CD4-positive, alpha-beta memory T cell (primary cell): Measurements from ENCODE around the gene CALR. TPM values are rescaled to one million over a fixed set of nuclear protein-coding genes. Genes with fewer than 3 reads are reported as not detected.
A peak's percentile ranks its signal among the peaks of the same experiment; 100 is the strongest.

Experiments used
- CTCF ChIA-PET: fragments of 350-600 bp; sonication (Branson Sonifier 250); formaldehyde crosslinking; loops from one replicate; lab custom pipeline; 2021; ENCODE audit warnings: inconsistent platforms; ENCODE audit not compliant: partially characterized antibody; lab: Charles Lee
- POLR2A ChIA-PET: fragments of 350-600 bp; sonication (Branson Sonifier 250); formaldehyde crosslinking; loops from one replicate; lab custom pipeline; 2021; ENCODE audit not compliant: partially characterized antibody; lab: Charles Lee
- DNase-seq, 5 donors: peaks; one replicate each; pipeline versions ENCODE4 v3.0.0 to v3.0.0-alpha.2; 2020 to 2022; ENCODE audit warnings: mixed read lengths in 1 of 5
- H3K27ac ChIP-seq: one replicate; pipeline ENCODE4 v1.7.0; 2013; ENCODE audit warnings: low read depth, low read length
- H3K27me3 ChIP-seq: 2 replicates; pipeline ENCODE4 v1.7.0; 2013; ENCODE audit warnings: mild to moderate bottlenecking, low read length, moderate library complexity; ENCODE audit not compliant: insufficient read depth
- H3K36me3 ChIP-seq: 2 replicates; pipeline ENCODE4 v1.7.0; 2013; ENCODE audit warnings: mild to moderate bottlenecking, low read length, moderate library complexity; ENCODE audit not compliant: insufficient read depth
- H3K4me1 ChIP-seq: 2 replicates; pipeline ENCODE4 v1.7.0; 2013; ENCODE audit warnings: mild to moderate bottlenecking, low read length, moderate library complexity; ENCODE audit not compliant: insufficient read depth
- H3K4me3 ChIP-seq, 2 donors: one replicate each; pipeline ENCODE4 v1.7.0; 2013; ENCODE audit warnings: low read length in 2 of 2, mild to moderate bottlenecking in 1 of 2
- H3K9me3 ChIP-seq, 2 donors: one replicate each; pipeline ENCODE4 v1.7.0; 2013; ENCODE audit warnings: low read length in 2 of 2, control low read depth in 1 of 2; ENCODE audit not compliant: control insufficient read depth in 1 of 2
- H3K27ac Mint-ChIP-seq, 7 donors: one replicate each; pipeline ENCODE4 v1.8.0; 2020 to 2021; ENCODE audit warnings: mixed read lengths in 7 of 7, mild to moderate bottlenecking in 6 of 7, inconsistent platforms in 3 of 7, moderate library complexity in 3 of 7
- H3K27me3 Mint-ChIP-seq, 2 donors: one replicate each; pipeline ENCODE4 v1.8.0; 2020 to 2021; ENCODE audit warnings: mixed read lengths in 2 of 2
- H3K36me3 Mint-ChIP-seq, 2 donors: one replicate each; pipeline ENCODE4 v1.8.0; 2020 to 2021; ENCODE audit warnings: mixed read lengths in 2 of 2, inconsistent platforms in 1 of 2, mild to moderate bottlenecking in 1 of 2
- H3K4me1 Mint-ChIP-seq, 4 donors: one replicate each; pipeline ENCODE4 v1.8.0; 2020 to 2021; ENCODE audit warnings: mixed read lengths in 4 of 4, mild to moderate bottlenecking in 1 of 4
- H3K4me3 Mint-ChIP-seq, 8 donors: one replicate each; pipeline ENCODE4 v1.8.0; 2020 to 2021; ENCODE audit warnings: mixed read lengths in 8 of 8, mild to moderate bottlenecking in 7 of 8, moderate library complexity in 6 of 8, inconsistent platforms in 3 of 8
- H3K9me3 Mint-ChIP-seq, 8 donors: one replicate each; pipeline ENCODE4 v1.8.0; 2020 to 2021; ENCODE audit warnings: mixed read lengths in 8 of 8, mild to moderate bottlenecking in 5 of 8, inconsistent platforms in 3 of 8, moderate library complexity in 1 of 8
- intact Hi-C: fragments of 100-400 bp; cut with micrococcal nuclease; formaldehyde crosslinking; loops from one replicate; pipeline ENCODE4 v1.15.1; 2023
- polyA plus RNA-seq, 2 donors: library from polyadenylated mRNA; unstranded; fragments of 300-500 nt; fragmentation: Illumina TruSeq; gene quantifications; one replicate each; pipeline ENCODE4 v1.2.3, GENCODE V29; 2021
- total RNA-seq, 2 experiments: library from RNA; stranded (reverse); gene quantifications; one replicate each; pipeline ENCODE4 v1.2.3, GENCODE V29; 2021

The CALR gene
- total and polyA plus RNA-seq, 4 experiments from 2014 or later, result 87.5 to 499 (median 318) TPM

DNA sequence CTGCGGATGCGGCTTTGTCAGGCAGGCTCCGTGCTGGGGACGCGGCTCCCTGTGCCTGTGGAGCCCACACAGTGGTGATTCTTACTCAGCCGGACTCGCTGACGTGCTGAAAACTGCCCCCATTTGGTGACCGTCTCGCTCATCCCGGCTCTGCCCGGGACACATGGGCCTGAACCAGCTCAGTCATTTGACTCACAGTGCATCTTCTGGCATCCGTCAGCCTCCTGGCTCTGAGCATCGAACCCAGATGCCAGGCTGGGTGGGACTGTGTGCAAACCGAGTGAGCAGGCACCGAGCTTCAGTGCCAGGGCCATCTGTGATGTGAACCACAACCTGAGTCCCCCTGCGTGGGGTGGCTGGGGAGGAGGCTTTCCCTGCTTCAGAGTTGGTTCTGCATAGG lies 41.9 kb upstream of the CALR start:
- H3K4me3 Mint-ChIP-seq, result no peak overlapping the region
- POLR2A ChIA-PET, result interaction anchor here (0.9 kb wide), 2 partner anchors 12 to 15 kb away, joined by 3 to 4 read pairs; no protein-coding TSS in a partner anchor
- H3K27ac Mint-ChIP-seq, result no peak overlapping the region
- H3K9me3 Mint-ChIP-seq, result no peaks in the 10 kb centered on the region
- CTCF ChIA-PET, result interaction anchor here (1.0 to 1.3 kb wide), 2 partner anchors 11 to 69 kb away, joined by 3 read pairs; no protein-coding TSS in a partner anchor
- Histone ChIP-seq H3K36me3 (peaks cover 31% of the 10 kb centered on the region), H3K4me3 (no peak overlapping the region), H3K27me3 (no peaks in the 10 kb centered on the region), H3K4me1 (peaks cover 10% of the 10 kb centered on the region), H3K27ac (no peak overlapping the region), H3K9me3 (no peaks in the 10 kb centered on the region)
- H3K27me3 Mint-ChIP-seq, result no peaks in the 10 kb centered on the region
- H3K36me3 Mint-ChIP-seq, result peaks cover 21 to 40% of the 10 kb centered on the region in 2 donors
- H3K4me1 Mint-ChIP-seq, result peaks cover 2 to 14% (median 8%) of the 10 kb centered on the region in 4 donors
- DNase-seq, result no peak
- intact Hi-C loops, result no loop called here

GRCh38 chr19:12899891-12900518 lies 38.4 kb upstream of the CALR start:
- Histone ChIP-seq H3K27ac (no peak overlapping the region), H3K36me3 (peaks cover 27% of the 10 kb centered on the region), H3K4me3 (no peak overlapping the region), H3K27me3 (no peaks in the 10 kb centered on the region), H3K9me3 (no peaks in the 10 kb centered on the region), H3K4me1 (no peaks in the 10 kb centered on the region)
- peaks cover 0 to 2% (median 0%) of the 10 kb centered on the region in 8 donors for H3K9me3 Mint-ChIP-seq
- no peaks in the 10 kb centered on the region for H3K4me1 Mint-ChIP-seq
- H3K4me3 Mint-ChIP-seq, result no peak overlapping the region
- ChIA-PET POLR2A (no interaction called here), CTCF (interaction anchor here (2.9 kb wide), 1 partner anchor 14 kb away, joined by 11 read pairs; no protein-coding TSS in a partner anchor)
- H3K27ac Mint-ChIP-seq, result peak overlapping the region in 2 of 7 donors; percentile 10 to 29
- intact Hi-C loops, result no loop called here
- H3K36me3 Mint-ChIP-seq, result peaks cover 8 to 26% of the 10 kb centered on the region in 2 donors
- no peaks in the 10 kb centered on the region for H3K27me3 Mint-ChIP-seq
- no peak for DNase-seq

DNA sequence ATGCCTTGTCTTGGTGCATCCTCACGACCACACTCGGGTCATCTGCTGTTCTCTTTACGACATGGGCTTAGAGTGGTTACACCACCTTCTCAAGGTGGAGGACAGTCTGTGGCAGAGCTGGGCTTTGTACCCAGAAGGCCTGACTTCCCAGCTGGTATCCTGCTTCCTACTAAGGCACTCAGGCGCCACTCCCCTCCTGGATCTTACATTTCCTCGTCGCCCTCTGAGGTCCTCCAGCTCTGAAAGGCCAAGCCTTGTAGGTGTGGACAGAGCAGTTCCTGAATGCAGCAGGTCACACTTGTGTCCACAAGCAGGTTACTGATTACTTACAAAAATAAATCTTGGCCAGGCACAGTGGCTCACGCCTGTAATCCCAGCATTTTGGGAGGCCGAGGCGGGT lies 31.2 kb upstream of the CALR start:
- H3K27ac Mint-ChIP-seq, result no peak overlapping the region
- intact Hi-C loops, result no loop called here
- Histone ChIP-seq H3K36me3 (no peaks in the 10 kb centered on the region), H3K4me1 (no peaks in the 10 kb centered on the region), H3K4me3 (no peak overlapping the region), H3K27ac (no peak overlapping the region), H3K9me3 (no peaks in the 10 kb centered on the region), H3K27me3 (no peaks in the 10 kb centered on the region)
- DNase-seq, result no peak
- CTCF ChIA-PET, result interaction anchor here (1.4 to 1.9 kb wide), 2 partner anchors 22 to 58 kb away, joined by 3 to 8 read pairs; no protein-coding TSS in a partner anchor
- POLR2A ChIA-PET, result interaction anchor here (0.5 kb wide), 1 partner anchor 288 kb away, joined by 5 read pairs; no protein-coding TSS in a partner anchor
- no peak overlapping the region for H3K4me3 Mint-ChIP-seq
- H3K9me3 Mint-ChIP-seq, result peaks cover 0 to 4% (median 0%) of the 10 kb centered on the region in 8 donors
- H3K4me1 Mint-ChIP-seq, result no peaks in the 10 kb centered on the region
- H3K36me3 Mint-ChIP-seq, result no peaks in the 10 kb centered on the region
- H3K27me3 Mint-ChIP-seq, result no peaks in the 10 kb centered on the region

DNA sequence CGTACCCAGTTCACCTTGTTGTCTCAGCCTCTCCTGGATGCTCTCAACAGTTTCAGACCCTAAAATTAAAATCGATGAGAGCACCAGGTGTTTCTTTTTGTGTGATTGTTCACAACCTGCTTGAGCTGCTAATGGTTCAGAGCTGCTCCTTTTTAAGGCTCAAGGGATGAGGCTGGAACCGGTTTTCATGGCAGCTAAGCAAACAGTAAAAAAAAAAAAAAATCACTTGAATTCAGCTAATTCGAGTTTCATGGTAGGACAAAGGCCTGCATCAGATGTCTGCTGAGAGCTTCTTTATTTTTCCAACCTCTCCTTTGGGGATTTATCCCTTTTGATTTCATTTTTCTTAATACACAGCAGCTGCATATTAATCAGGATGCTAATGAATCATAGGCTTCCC lies 25.8 kb upstream of the CALR start:
- Mint-ChIP-seq H3K9me3 (peaks cover 0 to 2% (median 0%) of the 10 kb centered on the region in 8 donors), H3K27me3 (no peaks in the 10 kb centered on the region), H3K27ac (peak overlapping the region in 1 of 7 donors; percentile 81), H3K36me3 (no peaks in the 10 kb centered on the region), H3K4me3 (no peak overlapping the region), H3K4me1 (peaks cover 9 to 29% (median 18%) of the 10 kb centered on the region in 4 donors)
- Histone ChIP-seq H3K36me3 (no peaks in the 10 kb centered on the region), H3K4me1 (peaks cover 21% of the 10 kb centered on the region), H3K4me3 (no peak overlapping the region), H3K27me3 (no peaks in the 10 kb centered on the region), H3K27ac (no peak overlapping the region), H3K9me3 (no peaks in the 10 kb centered on the region)
- intact Hi-C loops, result no loop called here
- POLR2A ChIA-PET, result interaction anchor here (3.4 to 3.9 kb wide), 2 partner anchors 21 kb away, joined by 26 to 49 read pairs; partner anchors contain the start of genes FARSA and GCDH
- CTCF ChIA-PET, result interaction anchor here (1.1 to 4.8 kb wide), 4 partner anchors 27 to 149 kb away, joined by 3 to 29 read pairs (median 8); no protein-coding TSS in a partner anchor
- no peak for DNase-seq

GRCh38 chr19:12913011-12913561 lies 25.3 kb upstream of the CALR start:
- DNase-seq, result no peak
- Histone ChIP-seq H3K4me1 (peaks cover 21% of the 10 kb centered on the region), H3K27me3 (no peaks in the 10 kb centered on the region), H3K27ac (no peak overlapping the region), H3K9me3 (no peaks in the 10 kb centered on the region), H3K4me3 (no peak overlapping the region), H3K36me3 (no peaks in the 10 kb centered on the region)
- Mint-ChIP-seq H3K27me3 (no peaks in the 10 kb centered on the region), H3K27ac (peak overlapping the region in 5 of 7 donors; percentile 3 to 98 (median 88)), H3K36me3 (no peaks in the 10 kb centered on the region), H3K4me3 (peak overlapping the region in 2 of 8 donors; percentile 5 to 31), H3K9me3 (peaks cover 0 to 2% (median 0%) of the 10 kb centered on the region in 8 donors), H3K4me1 (peaks cover 9 to 29% (median 18%) of the 10 kb centered on the region in 4 donors)
- ChIA-PET CTCF (interaction anchor here (0.6 to 4.8 kb wide), 6 partner anchors 28 to 149 kb away, joined by 3 to 29 read pairs (median 4); no protein-coding TSS in a partner anchor), POLR2A (interaction anchor here (0.6 to 3.9 kb wide), 11 partner anchors 11 to 1870 kb away, joined by 3 to 49 read pairs (median 4); partner anchors contain the start of genes CALR, FARSA, GADD45GIP1 and GCDH)
- intact Hi-C loops, result no loop called here

DNA sequence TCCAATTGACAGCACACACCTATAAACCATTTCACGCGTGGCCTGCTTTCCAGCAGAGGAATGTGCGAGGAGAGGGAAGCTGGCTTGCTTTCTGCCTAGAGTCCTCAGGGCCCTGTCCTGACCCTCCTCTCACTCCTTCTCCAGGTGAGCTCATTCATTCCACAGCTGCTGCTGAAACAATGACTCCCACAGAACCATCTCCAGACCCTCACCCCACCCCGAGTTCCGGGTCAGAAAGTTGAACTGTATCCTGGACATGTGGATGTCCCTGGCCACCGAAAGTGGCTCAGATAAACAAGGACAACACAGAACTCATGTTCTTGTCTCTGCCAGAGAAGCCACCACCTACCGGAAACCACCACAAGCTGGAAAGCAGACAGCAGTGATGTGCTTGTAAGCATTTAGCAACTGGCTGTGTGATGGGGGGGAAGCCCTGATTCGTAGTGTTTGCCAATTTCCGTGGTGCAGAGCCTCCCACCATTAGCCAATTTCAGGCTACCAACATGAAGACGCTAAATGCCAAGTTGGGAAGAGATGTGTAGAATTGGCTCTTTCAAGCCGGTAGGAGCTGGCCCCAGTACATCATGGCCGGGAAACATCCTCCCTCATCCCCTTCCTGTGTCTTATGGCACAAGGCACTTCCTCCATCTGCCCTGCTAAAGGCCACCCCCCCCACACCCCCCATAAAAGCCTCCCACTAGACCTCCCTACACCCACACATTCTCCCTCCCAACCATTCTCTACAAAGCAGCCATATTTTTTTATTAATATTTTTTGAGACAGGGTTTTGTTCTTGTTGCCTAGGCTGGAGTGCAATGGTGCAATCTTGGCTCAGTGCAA lies 24.3 kb upstream of the CALR start:
- intact Hi-C loops, result no loop called here
- H3K4me1 Mint-ChIP-seq, result peaks cover 10 to 38% (median 21%) of the 10 kb centered on the region in 4 donors
- DNase-seq, result peak; percentile 55 to 78 (median 58)
- peaks cover 0 to under 1% of the 10 kb centered on the region in 2 donors for H3K36me3 Mint-ChIP-seq
- Histone ChIP-seq H3K9me3 (no peaks in the 10 kb centered on the region), H3K36me3 (no peaks in the 10 kb centered on the region), H3K4me1 (peaks cover 28% of the 10 kb centered on the region), H3K4me3 (peak overlapping the region; percentile 4 to 30), H3K27ac (peak overlapping the region; percentile 40), H3K27me3 (no peaks in the 10 kb centered on the region)
- H3K9me3 Mint-ChIP-seq, result peaks cover 0 to 5% (median 0%) of the 10 kb centered on the region in 8 donors
- ChIA-PET CTCF (interaction anchor here (0.6 to 4.8 kb wide), 8 partner anchors 10 to 156 kb away, joined by 3 to 29 read pairs (median 6); partner anchors contain the start of gene GCDH), POLR2A (interaction anchor here (0.6 to 3.9 kb wide), 17 partner anchors 9 to 1869 kb away, joined by 3 to 49 read pairs (median 3); partner anchors contain the start of genes CALR, FARSA, GADD45GIP1 and GCDH)
- H3K27ac Mint-ChIP-seq, result peak overlapping the region; percentile 82 to 98 (median 91)
- H3K27me3 Mint-ChIP-seq, result no peaks in the 10 kb centered on the region
- peak overlapping the region in 7 of 8 donors; percentile 64 to 82 (median 77) for H3K4me3 Mint-ChIP-seq
